ENCODE results near the gene RBKS. TPM values are rescaled to one million over a fixed set of nuclear protein-coding genes. Genes with fewer than 3 reads are reported as not detected.
A peak's percentile ranks its signal among the peaks of the same experiment; 100 is the strongest.

Gene RBKS
- total and polyA plus RNA-seq, 2 of the 13 experiments (the other 11 are each of a cell fraction or from before 2014, with no cell fraction given), result 7.7 to 8.3 TPM

DNA sequence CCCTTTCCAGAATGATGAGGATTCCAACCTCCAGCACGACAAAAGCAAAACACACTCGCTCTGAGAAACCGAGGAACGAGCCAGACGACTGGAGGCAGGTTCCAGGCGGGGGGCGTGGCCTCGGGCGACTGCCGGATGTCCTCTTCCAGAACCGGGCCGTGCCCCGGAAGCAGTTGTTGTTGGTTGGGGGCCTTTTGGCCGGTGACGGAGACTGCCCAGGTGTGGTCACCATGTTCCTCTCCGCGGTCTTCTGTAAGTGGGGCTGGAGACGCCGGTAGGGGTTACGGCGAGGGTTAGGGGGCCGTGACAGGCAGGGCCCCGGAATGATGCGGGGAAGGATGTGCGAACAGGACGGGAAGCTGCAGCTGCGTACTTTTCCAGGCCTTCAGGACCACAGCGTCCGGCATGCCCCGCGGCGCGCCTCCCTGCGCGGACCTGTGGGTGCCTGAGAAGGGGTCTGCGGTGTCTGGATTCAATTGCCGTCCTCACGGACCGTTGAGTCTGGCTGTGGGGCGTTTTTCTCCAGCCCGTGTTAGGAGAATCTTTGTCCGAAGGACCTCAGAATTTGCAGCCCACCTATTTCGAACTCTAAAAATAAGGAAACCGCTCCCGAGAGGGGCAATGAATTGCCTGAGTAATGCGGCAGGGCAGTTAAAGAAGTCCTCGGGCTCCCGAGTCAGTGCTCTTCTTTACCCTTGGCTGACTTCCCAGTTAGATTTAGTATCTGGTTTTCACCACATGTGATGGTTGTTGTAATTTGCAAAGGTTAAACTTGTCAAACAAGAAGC is 118.4 kb downstream of the RBKS start, which contains the start of gene MRPL33 (continued):
- TF ChIP-seq, protein P1, sequence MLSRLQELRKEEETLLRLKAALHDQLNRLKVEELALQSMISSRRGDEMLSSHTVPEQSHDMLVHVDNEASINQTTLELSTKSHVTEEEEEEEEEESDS (CRISPR knock-in tag; IDR thresholded peaks at IDR 0.05; ENCODE audit: borderline replicate concordance), result peak; percentile 89; the same call in 1 of the 2 replicates
- TF ChIP-seq HMG20A (CRISPR knock-in tag; IDR thresholded peaks at IDR 0.05; ENCODE audit: borderline replicate concordance), result peak; percentile 50; the same call in 1 of the 2 replicates
- peak; percentile 79; the same call in 1 of the 2 replicates for TF ChIP-seq ZNF235 (CRISPR knock-in tag; IDR thresholded peaks at IDR 0.05; ENCODE audit: borderline replicate concordance)
- TF ChIP-seq ZNF607 (CRISPR knock-in tag; IDR thresholded peaks at IDR 0.05; ENCODE audit: borderline replicate concordance), result peak; percentile 79
- peak; percentile 60; the same call in 1 of the 2 replicates for TF ChIP-seq ZNF292 (CRISPR knock-in tag; IDR thresholded peaks at IDR 0.05; ENCODE audit: borderline replicate concordance, low read depth)
- TF ChIP-seq STAT5B (CRISPR knock-in tag; IDR thresholded peaks at IDR 0.05), result peak; percentile 54; the same call in 1 of the 2 replicates
- TF ChIP-seq ZBTB7A (CRISPR knock-in tag; IDR thresholded peaks at IDR 0.05), result peak; percentile 51
- TF ChIP-seq, protein P2, sequence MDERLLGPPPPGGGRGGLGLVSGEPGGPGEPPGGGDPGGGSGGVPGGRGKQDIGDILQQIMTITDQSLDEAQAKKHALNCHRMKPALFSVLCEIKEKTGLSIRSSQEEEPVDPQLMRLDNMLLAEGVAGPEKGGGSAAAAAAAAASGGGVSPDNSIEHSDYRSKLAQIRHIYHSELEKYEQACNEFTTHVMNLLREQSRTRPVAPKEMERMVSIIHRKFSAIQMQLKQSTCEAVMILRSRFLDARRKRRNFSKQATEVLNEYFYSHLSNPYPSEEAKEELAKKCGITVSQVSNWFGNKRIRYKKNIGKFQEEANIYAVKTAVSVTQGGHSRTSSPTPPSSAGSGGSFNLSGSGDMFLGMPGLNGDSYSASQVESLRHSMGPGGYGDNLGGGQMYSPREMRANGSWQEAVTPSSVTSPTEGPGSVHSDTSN (CRISPR knock-in tag; IDR thresholded peaks at IDR 0.05), result no peak
- TF ChIP-seq ZNF326 (CRISPR knock-in tag; IDR thresholded peaks at IDR 0.05; ENCODE audit: borderline replicate concordance), result peak; percentile 87; the same call in 1 of the 2 replicates
- TF ChIP-seq, protein P3, sequence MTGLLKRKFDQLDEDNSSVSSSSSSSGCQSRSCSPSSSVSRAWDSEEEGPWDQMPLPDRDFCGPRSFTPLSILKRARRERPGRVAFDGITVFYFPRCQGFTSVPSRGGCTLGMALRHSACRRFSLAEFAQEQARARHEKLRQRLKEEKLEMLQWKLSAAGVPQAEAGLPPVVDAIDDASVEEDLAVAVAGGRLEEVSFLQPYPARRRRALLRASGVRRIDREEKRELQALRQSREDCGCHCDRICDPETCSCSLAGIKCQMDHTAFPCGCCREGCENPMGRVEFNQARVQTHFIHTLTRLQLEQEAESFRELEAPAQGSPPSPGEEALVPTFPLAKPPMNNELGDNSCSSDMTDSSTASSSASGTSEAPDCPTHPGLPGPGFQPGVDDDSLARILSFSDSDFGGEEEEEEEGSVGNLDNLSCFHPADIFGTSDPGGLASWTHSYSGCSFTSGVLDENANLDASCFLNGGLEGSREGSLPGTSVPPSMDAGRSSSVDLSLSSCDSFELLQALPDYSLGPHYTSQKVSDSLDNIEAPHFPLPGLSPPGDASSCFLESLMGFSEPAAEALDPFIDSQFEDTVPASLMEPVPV (CRISPR knock-in tag; IDR thresholded peaks at IDR 0.05), result peak; percentile 92
- TF ChIP-seq ZC3H13 (CRISPR knock-in tag; IDR thresholded peaks at IDR 0.05), result peak; percentile 81
- peak; percentile 33; the same call in 1 of the 2 replicates for TF ChIP-seq HNF4G (IDR thresholded peaks at IDR 0.05; ENCODE audit: borderline replicate concordance, low read depth, low read length)
- TF ChIP-seq HNF4G (CRISPR knock-in tag; IDR thresholded peaks at IDR 0.05; ENCODE audit: borderline replicate concordance, low read depth), result no peak
- TF ChIP-seq BCL6 (CRISPR knock-in tag; IDR thresholded peaks at IDR 0.05), result peak; percentile 74
- TF ChIP-seq JUN (CRISPR knock-in tag; IDR thresholded peaks at IDR 0.05), result no peak
- no peak for TF ChIP-seq SMARCC2 (IDR thresholded peaks at IDR 0.05)
- TF ChIP-seq ZFP1 (CRISPR knock-in tag; IDR thresholded peaks at IDR 0.05), result peak; percentile 86; the same call in 1 of the 2 replicates
- TF ChIP-seq ZNF556 (CRISPR knock-in tag; IDR thresholded peaks at IDR 0.05; ENCODE audit: borderline replicate concordance), result peak; percentile 70
- TF ChIP-seq POLR2G (IDR thresholded peaks at IDR 0.05; ENCODE audit: low read depth, low read length), result peak; percentile 97
- no peak for TF ChIP-seq KLF12 (CRISPR knock-in tag; IDR thresholded peaks at IDR 0.05; ENCODE audit: borderline replicate concordance)
- peak; percentile 82; the same call in 1 of the 2 replicates for TF ChIP-seq IRX3 (CRISPR knock-in tag; IDR thresholded peaks at IDR 0.05; ENCODE audit: borderline replicate concordance, low read depth)
- TF ChIP-seq ZSCAN25 (CRISPR knock-in tag; IDR thresholded peaks at IDR 0.05), result no peak
- TF ChIP-seq, protein P4, sequence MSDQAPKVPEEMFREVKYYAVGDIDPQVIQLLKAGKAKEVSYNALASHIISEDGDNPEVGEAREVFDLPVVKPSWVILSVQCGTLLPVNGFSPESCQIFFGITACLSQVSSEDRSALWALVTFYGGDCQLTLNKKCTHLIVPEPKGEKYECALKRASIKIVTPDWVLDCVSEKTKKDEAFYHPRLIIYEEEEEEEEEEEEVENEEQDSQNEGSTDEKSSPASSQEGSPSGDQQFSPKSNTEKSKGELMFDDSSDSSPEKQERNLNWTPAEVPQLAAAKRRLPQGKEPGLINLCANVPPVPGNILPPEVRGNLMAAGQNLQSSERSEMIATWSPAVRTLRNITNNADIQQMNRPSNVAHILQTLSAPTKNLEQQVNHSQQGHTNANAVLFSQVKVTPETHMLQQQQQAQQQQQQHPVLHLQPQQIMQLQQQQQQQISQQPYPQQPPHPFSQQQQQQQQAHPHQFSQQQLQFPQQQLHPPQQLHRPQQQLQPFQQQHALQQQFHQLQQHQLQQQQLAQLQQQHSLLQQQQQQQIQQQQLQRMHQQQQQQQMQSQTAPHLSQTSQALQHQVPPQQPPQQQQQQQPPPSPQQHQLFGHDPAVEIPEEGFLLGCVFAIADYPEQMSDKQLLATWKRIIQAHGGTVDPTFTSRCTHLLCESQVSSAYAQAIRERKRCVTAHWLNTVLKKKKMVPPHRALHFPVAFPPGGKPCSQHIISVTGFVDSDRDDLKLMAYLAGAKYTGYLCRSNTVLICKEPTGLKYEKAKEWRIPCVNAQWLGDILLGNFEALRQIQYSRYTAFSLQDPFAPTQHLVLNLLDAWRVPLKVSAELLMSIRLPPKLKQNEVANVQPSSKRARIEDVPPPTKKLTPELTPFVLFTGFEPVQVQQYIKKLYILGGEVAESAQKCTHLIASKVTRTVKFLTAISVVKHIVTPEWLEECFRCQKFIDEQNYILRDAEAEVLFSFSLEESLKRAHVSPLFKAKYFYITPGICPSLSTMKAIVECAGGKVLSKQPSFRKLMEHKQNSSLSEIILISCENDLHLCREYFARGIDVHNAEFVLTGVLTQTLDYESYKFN (CRISPR knock-in tag; conservative IDR thresholded peaks at IDR 0.05), result peak; percentile 65

All from HepG2 (cell line).